Right lobe of liver (tissue), 4 donors: ENCODE results near the gene MOB1B.

Experiments used
- POLR2A ChIP-seq: fragments of 450-650 bp; IDR thresholded peaks from one replicate; pipeline ENCODE4 v1.6.1; 2017; ENCODE audit warnings: antibody characterized with exemption, mild to moderate bottlenecking
- TF ChIP-seq, protein P1 (sequence below), 4 donors: fragments of 200-600 bp in 3 of 4; fragments of 450-650 bp in 1 of 4; IDR thresholded peaks; one replicate each; pipeline versions ENCODE4 v1.5.1 to v1.8.0; 2016 to 2022; ENCODE audit warnings: antibody characterized with exemption in 4 of 4, mild to moderate bottlenecking in 2 of 4
- donor health status: DM: no; HTN: no; CAD: no.
- donor health status: DM: no; HTN: no; CAD: no.
- donor health status: DM: no; HTN: yes; CAD: no.

DNA sequence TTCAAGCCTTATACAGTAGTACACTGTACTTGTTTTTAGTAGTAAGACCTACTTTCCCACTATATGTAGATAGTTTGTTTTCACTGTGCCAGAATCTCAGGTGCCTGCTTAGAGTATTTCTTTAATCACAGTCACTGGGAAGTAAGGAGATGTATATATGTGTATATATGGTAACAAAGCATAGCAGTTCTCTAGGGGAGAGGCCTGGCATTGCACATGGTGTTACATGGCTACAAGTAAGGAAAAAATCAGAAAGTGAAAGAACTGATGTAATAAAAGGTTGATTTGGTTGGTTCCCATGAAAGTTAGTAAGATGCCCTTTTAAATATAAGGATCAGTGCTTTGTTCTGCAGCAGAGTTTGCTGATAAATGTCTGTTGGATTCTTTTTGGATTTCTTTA is 81.9 kb downstream of the MOB1B start:
- TF ChIP-seq, protein P1, sequence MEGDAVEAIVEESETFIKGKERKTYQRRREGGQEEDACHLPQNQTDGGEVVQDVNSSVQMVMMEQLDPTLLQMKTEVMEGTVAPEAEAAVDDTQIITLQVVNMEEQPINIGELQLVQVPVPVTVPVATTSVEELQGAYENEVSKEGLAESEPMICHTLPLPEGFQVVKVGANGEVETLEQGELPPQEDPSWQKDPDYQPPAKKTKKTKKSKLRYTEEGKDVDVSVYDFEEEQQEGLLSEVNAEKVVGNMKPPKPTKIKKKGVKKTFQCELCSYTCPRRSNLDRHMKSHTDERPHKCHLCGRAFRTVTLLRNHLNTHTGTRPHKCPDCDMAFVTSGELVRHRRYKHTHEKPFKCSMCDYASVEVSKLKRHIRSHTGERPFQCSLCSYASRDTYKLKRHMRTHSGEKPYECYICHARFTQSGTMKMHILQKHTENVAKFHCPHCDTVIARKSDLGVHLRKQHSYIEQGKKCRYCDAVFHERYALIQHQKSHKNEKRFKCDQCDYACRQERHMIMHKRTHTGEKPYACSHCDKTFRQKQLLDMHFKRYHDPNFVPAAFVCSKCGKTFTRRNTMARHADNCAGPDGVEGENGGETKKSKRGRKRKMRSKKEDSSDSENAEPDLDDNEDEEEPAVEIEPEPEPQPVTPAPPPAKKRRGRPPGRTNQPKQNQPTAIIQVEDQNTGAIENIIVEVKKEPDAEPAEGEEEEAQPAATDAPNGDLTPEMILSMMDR (IDR thresholded peaks at IDR 0.05) = no peak
- TF ChIP-seq POLR2A = no peak
